Measurements from ENCODE around the gene CKS2.

- TF ChIP-seq CTCF (IDR thresholded peaks at IDR 0.05) (no peak), POLR2A (IDR thresholded peaks at IDR 0.05) (no peak), EP300 (IDR thresholded peaks at IDR 0.05; ENCODE audit: low read depth) (no peak)
These were observed 34.0 kb upstream of the CKS2 start for GRCh38 chr9:89277043-89277442.
